GM23338 (cell line): ENCODE data around the gene ANTKMT. TPM values are rescaled to one million over a fixed set of nuclear protein-coding genes. Genes with fewer than 3 reads are reported as not detected.

Experiments used
- ATAC-seq: fragments of 200-7000 bp; cut with Tn5 transposase; 3 replicates; pipeline ENCODE4 v1.9.1; 2020
- DNase-seq: peaks from one replicate; pipeline ENCODE4 v3.0.0-alpha.2; 2015; ENCODE audit warnings: low spot score
- H2AFZ ChIP-seq: fragments of 200-600 bp; sonication (generic); 2 replicates; pipeline ENCODE4 v1.8.0; 2016; ENCODE audit warnings: antibody characterized with exemption, mild to moderate bottlenecking, moderate library complexity
- H3F3A ChIP-seq: fragments of 200-600 bp; sonication (generic); replicated peaks from 2 replicates; pipeline ENCODE4 v1.8.0; 2017; ENCODE audit warnings: antibody characterized with exemption, mixed run types, low read depth
- H3K27ac ChIP-seq: fragments of 200-600 bp; sonication (generic); 2 replicates; pipeline ENCODE4 v1.6.1; 2016; ENCODE audit warnings: low read depth
- H3K27me3 ChIP-seq: fragments of 200-600 bp; sonication (generic); 2 replicates; pipeline ENCODE4 v1.8.0; 2016; ENCODE audit warnings: mild to moderate bottlenecking, mixed run types, moderate library complexity; ENCODE audit not compliant: insufficient read depth
- H3K36me3 ChIP-seq: fragments of 200-600 bp; sonication (generic); 2 replicates; pipeline ENCODE4 v1.8.0; 2016; ENCODE audit warnings: mild to moderate bottlenecking; ENCODE audit not compliant: insufficient read depth
- H3K4me1 ChIP-seq: fragments of 200-600 bp; sonication (generic); 2 replicates; pipeline ENCODE4 v1.8.0; 2016; ENCODE audit warnings: mild to moderate bottlenecking, moderate library complexity; ENCODE audit not compliant: insufficient read depth
- H3K4me2 ChIP-seq: fragments of 200-600 bp; sonication (generic); 2 replicates; pipeline ENCODE4 v1.7.1; 2017; ENCODE audit warnings: mixed run types
- H3K4me3 ChIP-seq: fragments of 200-600 bp; sonication (generic); 2 replicates; pipeline ENCODE4 v1.6.1; 2016; ENCODE audit warnings: mixed run types
- H3K79me2 ChIP-seq: fragments of 200-600 bp; sonication (generic); replicated peaks from 2 replicates; pipeline ENCODE4 v1.8.0; 2017; ENCODE audit warnings: mild to moderate bottlenecking; ENCODE audit not compliant: insufficient read depth
- H3K9me2 ChIP-seq: fragments of 200-600 bp; sonication (generic); 2 replicates; pipeline ENCODE4 v1.8.0; 2017; ENCODE audit not compliant: insufficient read depth
- H4K20me1 ChIP-seq: fragments of 200-600 bp; sonication (generic); replicated peaks from 2 replicates; pipeline ENCODE4 v1.8.0; 2017; ENCODE audit warnings: mild to moderate bottlenecking; ENCODE audit not compliant: insufficient read depth
- H3K27ac Mint-ChIP-seq: 2 replicates; pipeline ENCODE4 v1.8.0; 2020; ENCODE audit warnings: inconsistent platforms, mild to moderate bottlenecking, moderate library complexity, mixed read lengths
- H3K27me3 Mint-ChIP-seq: 3 replicates; pipeline ENCODE4 v1.8.0; 2022; ENCODE audit warnings: low read depth, mild to moderate bottlenecking, moderate library complexity, mixed read lengths, inconsistent platforms; ENCODE audit not compliant: insufficient read depth, poor library complexity
- H3K36me3 Mint-ChIP-seq: 3 replicates; pipeline ENCODE4 v1.8.0; 2021; ENCODE audit warnings: low read depth, mild to moderate bottlenecking, inconsistent platforms, moderate library complexity, mixed read lengths
- H3K4me1 Mint-ChIP-seq: 3 replicates; pipeline ENCODE4 v1.8.0; 2020; ENCODE audit warnings: mild to moderate bottlenecking, inconsistent platforms, mixed read lengths
- H3K4me3 Mint-ChIP-seq: 3 replicates; pipeline ENCODE4 v1.8.0; 2021; ENCODE audit warnings: moderate library complexity, mild to moderate bottlenecking, inconsistent platforms, mixed read lengths
- H3K9me3 Mint-ChIP-seq: 3 replicates; pipeline ENCODE4 v1.8.0; 2020; ENCODE audit warnings: moderate library complexity, mild to moderate bottlenecking, inconsistent platforms, mixed read lengths
- CREB1 ChIP-seq: fragments of 250-450 bp; sonication (Bioruptor Pico); IDR thresholded peaks from 2 replicates; pipeline ENCODE4 v1.5.0; 2020; ENCODE audit warnings: low read depth, mild to moderate bottlenecking, moderate library complexity
- EZH2 ChIP-seq: fragments of 200-600 bp; sonication (generic); IDR thresholded peaks from one replicate; pipeline ENCODE4 v1.8.0; 2017; ENCODE audit warnings: antibody characterized with exemption, mild to moderate bottlenecking, low read depth; ENCODE audit not compliant: unreplicated experiment
- EZH2phosphoT487 ChIP-seq: fragments of 200-600 bp; sonication (generic); IDR thresholded peaks from one replicate; pipeline ENCODE4 v1.8.1; 2018; ENCODE audit warnings: antibody characterized with exemption; ENCODE audit not compliant: unreplicated experiment
- JUNB ChIP-seq: IDR thresholded peaks from one replicate; pipeline ENCODE4 v1.6.1; 2016; ENCODE audit warnings: antibody characterized with exemption; ENCODE audit not compliant: unreplicated experiment
- NANOG ChIP-seq: IDR thresholded peaks from 2 replicates; pipeline ENCODE4 v1.6.1; 2016; ENCODE audit warnings: antibody characterized with exemption, borderline replicate concordance
- POLR2AphosphoS5 ChIP-seq: IDR thresholded peaks from 2 replicates; pipeline ENCODE4 v1.6.1; 2016; ENCODE audit warnings: antibody characterized with exemption, low read depth
- STAT1 ChIP-seq: IDR thresholded peaks from one replicate; pipeline ENCODE4 v1.6.1; 2016; ENCODE audit warnings: antibody characterized with exemption; ENCODE audit not compliant: unreplicated experiment
- ZNF114 ChIP-seq: fragments of 250-450 bp; sonication (Bioruptor Pico); IDR thresholded peaks from 2 replicates; pipeline ENCODE4 v1.5.0; 2020; ENCODE audit warnings: mild to moderate bottlenecking, moderate library complexity
- polyA plus RNA-seq: library from polyadenylated mRNA; unstranded; fragments of >200 nt; fragmentation: Nextera tagmentation; extraction: Ambion mirVana; gene quantifications from 2 replicates; pipeline ENCODE4 v1.2.1, GENCODE V29; 2016
- total RNA-seq: library from RNA; depleted of rRNA; stranded (reverse); fragments of >200 nt; shearing (Covaris generic); gene quantifications from 2 replicates; pipeline ENCODE4 v1.2.3, GENCODE V29; 2014
- TF ChIP-seq, protein P1 (sequence below): fragments of 250-450 bp; sonication (Bioruptor Pico); IDR thresholded peaks from 2 replicates; pipeline ENCODE4 v1.5.0; 2020; ENCODE audit warnings: mild to moderate bottlenecking, moderate library complexity
- TF ChIP-seq, protein P2 (sequence below): IDR thresholded peaks from 2 replicates; pipeline ENCODE4 v1.6.1; 2016; ENCODE audit warnings: antibody characterized with exemption

The ANTKMT gene
- total and polyA plus RNA-seq, 2 experiments from 2014 or later, result 23.8 to 37.2 TPM

DNA sequence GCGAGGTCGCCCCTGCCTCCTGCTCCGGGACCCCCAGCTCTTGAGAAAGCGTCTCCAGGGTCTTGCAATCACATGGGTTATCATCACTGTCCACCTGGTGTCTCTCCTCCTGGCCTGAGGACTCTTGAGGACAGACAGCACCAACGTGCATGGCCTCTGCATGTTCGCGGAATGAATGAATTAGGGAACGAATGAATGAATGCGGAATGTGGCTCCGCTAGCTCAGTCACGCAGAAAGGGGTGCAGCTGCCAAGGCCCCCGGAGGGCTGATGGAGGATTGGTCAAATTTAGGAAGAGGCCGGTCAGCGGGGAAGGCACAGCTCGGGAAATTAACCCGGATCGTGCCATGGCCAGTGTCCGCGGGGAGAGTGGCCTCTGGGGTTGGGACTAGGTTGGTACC is 18.6 kb upstream of the ANTKMT start (continued):
- TF ChIP-seq, protein P1, sequence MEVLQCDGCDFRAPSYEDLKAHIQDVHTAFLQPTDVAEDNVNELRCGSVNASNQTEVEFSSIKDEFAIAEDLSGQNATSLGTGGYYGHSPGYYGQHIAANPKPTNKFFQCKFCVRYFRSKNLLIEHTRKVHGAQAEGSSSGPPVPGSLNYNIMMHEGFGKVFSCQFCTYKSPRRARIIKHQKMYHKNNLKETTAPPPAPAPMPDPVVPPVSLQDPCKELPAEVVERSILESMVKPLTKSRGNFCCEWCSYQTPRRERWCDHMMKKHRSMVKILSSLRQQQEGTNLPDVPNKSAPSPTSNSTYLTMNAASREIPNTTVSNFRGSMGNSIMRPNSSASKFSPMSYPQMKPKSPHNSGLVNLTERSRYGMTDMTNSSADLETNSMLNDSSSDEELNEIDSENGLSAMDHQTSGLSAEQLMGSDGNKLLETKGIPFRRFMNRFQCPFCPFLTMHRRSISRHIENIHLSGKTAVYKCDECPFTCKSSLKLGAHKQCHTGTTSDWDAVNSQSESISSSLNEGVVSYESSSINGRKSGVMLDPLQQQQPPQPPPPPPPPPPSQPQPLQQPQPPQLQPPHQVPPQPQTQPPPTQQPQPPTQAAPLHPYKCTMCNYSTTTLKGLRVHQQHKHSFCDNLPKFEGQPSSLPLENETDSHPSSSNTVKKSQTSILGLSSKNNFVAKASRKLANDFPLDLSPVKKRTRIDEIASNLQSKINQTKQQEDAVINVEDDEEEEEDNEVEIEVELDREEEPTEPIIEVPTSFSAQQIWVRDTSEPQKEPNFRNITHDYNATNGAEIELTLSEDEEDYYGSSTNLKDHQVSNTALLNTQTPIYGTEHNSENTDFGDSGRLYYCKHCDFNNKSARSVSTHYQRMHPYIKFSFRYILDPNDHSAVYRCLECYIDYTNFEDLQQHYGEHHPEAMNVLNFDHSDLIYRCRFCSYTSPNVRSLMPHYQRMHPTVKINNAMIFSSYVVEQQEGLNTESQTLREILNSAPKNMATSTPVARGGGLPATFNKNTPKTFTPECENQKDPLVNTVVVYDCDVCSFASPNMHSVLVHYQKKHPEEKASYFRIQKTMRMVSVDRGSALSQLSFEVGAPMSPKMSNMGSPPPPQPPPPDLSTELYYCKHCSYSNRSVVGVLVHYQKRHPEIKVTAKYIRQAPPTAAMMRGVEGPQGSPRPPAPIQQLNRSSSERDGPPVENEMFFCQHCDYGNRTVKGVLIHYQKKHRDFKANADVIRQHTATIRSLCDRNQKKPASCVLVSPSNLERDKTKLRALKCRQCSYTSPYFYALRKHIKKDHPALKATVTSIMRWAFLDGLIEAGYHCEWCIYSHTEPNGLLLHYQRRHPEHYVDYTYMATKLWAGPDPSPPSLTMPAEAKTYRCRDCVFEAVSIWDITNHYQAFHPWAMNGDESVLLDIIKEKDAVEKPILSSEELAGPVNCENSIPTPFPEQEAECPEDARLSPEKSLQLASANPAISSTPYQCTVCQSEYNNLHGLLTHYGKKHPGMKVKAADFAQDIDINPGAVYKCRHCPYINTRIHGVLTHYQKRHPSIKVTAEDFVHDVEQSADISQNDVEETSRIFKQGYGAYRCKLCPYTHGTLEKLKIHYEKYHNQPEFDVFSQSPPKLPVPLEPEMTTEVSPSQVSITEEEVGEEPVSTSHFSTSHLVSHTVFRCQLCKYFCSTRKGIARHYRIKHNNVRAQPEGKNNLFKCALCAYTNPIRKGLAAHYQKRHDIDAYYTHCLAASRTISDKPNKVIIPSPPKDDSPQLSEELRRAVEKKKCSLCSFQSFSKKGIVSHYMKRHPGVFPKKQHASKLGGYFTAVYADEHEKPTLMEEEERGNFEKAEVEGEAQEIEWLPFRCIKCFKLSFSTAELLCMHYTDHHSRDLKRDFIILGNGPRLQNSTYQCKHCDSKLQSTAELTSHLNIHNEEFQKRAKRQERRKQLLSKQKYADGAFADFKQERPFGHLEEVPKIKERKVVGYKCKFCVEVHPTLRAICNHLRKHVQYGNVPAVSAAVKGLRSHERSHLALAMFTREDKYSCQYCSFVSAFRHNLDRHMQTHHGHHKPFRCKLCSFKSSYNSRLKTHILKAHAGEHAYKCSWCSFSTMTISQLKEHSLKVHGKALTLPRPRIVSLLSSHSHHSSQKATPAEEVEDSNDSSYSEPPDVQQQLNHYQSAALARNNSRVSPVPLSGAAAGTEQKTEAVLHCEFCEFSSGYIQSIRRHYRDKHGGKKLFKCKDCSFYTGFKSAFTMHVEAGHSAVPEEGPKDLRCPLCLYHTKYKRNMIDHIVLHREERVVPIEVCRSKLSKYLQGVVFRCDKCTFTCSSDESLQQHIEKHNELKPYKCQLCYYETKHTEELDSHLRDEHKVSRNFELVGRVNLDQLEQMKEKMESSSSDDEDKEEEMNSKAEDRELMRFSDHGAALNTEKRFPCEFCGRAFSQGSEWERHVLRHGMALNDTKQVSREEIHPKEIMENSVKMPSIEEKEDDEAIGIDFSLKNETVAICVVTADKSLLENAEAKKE (CRISPR knock-in tag), result no peak
- TF ChIP-seq ZNF114 (CRISPR knock-in tag) (no peak), NANOG (no peak), EZH2phosphoT487 (no peak), POLR2AphosphoS5 (no peak)

DNA sequence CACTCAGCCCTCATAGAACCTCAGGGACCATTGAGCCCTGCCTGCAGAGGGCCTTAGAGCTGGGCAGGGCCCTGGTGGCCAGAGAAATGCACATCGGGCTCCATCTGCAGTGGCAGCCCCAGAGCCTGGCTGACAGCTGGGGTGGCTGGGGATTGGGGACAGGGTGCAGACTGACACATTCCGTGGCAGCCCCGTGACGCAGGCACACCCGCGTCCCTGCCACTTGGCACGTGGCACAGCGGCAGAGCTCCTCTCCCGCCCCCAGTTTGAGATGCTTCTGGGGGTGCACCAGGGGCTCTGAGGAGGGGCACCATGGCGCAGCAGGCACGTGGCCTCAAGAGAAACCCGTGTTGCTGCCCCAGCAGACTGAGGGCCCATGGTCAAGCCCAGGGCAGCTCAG is 17.5 kb upstream of the ANTKMT start:
- DNase-seq, result no peak
- Histone ChIP-seq H3K79me2 (no peaks in the 10 kb centered on the region), H3K4me1 (no peaks in the 10 kb centered on the region), H3K4me2 (no peak overlapping the region), H3F3A (0 out of 2 replicates have a peak, but pooled peaks cover 6% of the 10 kb centered on the region), H3K4me3 (no peak overlapping the region), H2AFZ (no peak overlapping the region), H3K27ac (no peak overlapping the region), H4K20me1 (no peaks in the 10 kb centered on the region; the same call in 1 of the 2 replicates), H3K36me3 (no peaks in the 10 kb centered on the region), H3K27me3 (peaks cover 93% of the 10 kb centered on the region), H3K9me2 (no peaks in the 10 kb centered on the region)
- Mint-ChIP-seq H3K4me3 (no peak overlapping the region), H3K36me3 (no peaks in the 10 kb centered on the region), H3K9me3 (no peaks in the 10 kb centered on the region; the same call in 2 of the 3 replicates), H3K4me1 (no peaks in the 10 kb centered on the region), H3K27ac (no peak overlapping the region), H3K27me3 (peaks cover 76% of the 10 kb centered on the region)
- ATAC-seq, result no peak
- TF ChIP-seq EZH2 (no peak), STAT1 (no peak), EZH2phosphoT487 (no peak), JUNB (no peak), CREB1 (CRISPR knock-in tag) (no peak)
- TF ChIP-seq, protein P2, sequence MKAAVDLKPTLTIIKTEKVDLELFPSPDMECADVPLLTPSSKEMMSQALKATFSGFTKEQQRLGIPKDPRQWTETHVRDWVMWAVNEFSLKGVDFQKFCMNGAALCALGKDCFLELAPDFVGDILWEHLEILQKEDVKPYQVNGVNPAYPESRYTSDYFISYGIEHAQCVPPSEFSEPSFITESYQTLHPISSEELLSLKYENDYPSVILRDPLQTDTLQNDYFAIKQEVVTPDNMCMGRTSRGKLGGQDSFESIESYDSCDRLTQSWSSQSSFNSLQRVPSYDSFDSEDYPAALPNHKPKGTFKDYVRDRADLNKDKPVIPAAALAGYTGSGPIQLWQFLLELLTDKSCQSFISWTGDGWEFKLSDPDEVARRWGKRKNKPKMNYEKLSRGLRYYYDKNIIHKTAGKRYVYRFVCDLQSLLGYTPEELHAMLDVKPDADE, result no peak
- TF ChIP-seq, protein P1 (CRISPR knock-in tag), result no peak
